HepG2 (cell line): Measurements from ENCODE around the gene SMIM22. TPM values are rescaled to one million over a fixed set of nuclear protein-coding genes. Genes with fewer than 3 reads are reported as not detected.

Experiments used
- ATF3 ChIP-seq: sonication (generic); formaldehyde crosslinking; IDR thresholded peaks from 2 replicates; pipeline ENCODE4 v1.4.0; 2020; ENCODE audit warnings: missing genetic modification reagents
- EP300 ChIP-seq, 3 experiments: sonication (generic) in 1 of 3; formaldehyde crosslinking in 1 of 3; IDR thresholded peaks; 2 replicates each; pipeline versions ENCODE4 v1.5.1 to v1.6.1; 2011 to 2020; ENCODE audit warnings: low read depth in 2 of 3, low read length in 2 of 3, borderline replicate concordance in 1 of 3, improper control_type of control experiment in 1 of 3, mild to moderate bottlenecking in 1 of 3, missing genetic modification reagents in 1 of 3, moderate library complexity in 1 of 3
- HIVEP1 ChIP-seq: sonication (generic); formaldehyde crosslinking; IDR thresholded peaks from 2 replicates; pipeline ENCODE4 v1.4.0; 2020; ENCODE audit warnings: mild to moderate bottlenecking, missing genetic modification reagents
- HMGXB4 ChIP-seq, 2 experiments: sonication (generic) in 1 of 2; formaldehyde crosslinking in 1 of 2; IDR thresholded peaks; 2 replicates each; pipeline versions ENCODE4 v1.4.0 to v1.6.1; 2018 to 2020; ENCODE audit warnings: missing genetic modification reagents in 2 of 2, borderline replicate concordance in 1 of 2, low read depth in 1 of 2, mild to moderate bottlenecking in 1 of 2, missing biosample characterization in 1 of 2
- KDM5B ChIP-seq: sonication (generic); formaldehyde crosslinking; IDR thresholded peaks from 2 replicates; pipeline ENCODE4 v1.4.0; 2020; ENCODE audit warnings: missing genetic modification reagents, mild to moderate bottlenecking, borderline replicate concordance
- RBFOX2 ChIP-seq: fragments of 200-400 bp; formaldehyde crosslinking; IDR thresholded peaks from 2 replicates; pipeline ENCODE4 v1.6.1; 2017; ENCODE audit warnings: low read depth, mild to moderate bottlenecking, low read length
- SP4 ChIP-seq: sonication (generic); formaldehyde crosslinking; IDR thresholded peaks from 2 replicates; pipeline ENCODE4 v1.8.1; 2023; ENCODE audit warnings: mild to moderate bottlenecking, missing genetic modification reagents
- TAF1 ChIP-seq: sonication (generic); formaldehyde crosslinking; IDR thresholded peaks from 2 replicates; pipeline ENCODE4 v1.4.0; 2020; ENCODE audit warnings: missing genetic modification reagents
- TSC22D2 ChIP-seq: sonication (generic); formaldehyde crosslinking; IDR thresholded peaks from 2 replicates; pipeline ENCODE4 v1.5.1; 2020; ENCODE audit warnings: missing genetic modification reagents, mild to moderate bottlenecking, borderline replicate concordance
- ZBTB40 ChIP-seq, 2 experiments: fragments of 450-650 bp in 1 of 2; sonication (generic) in 1 of 2; formaldehyde crosslinking in 1 of 2; IDR thresholded peaks; 2 replicates each; pipeline versions ENCODE4 v1.6.1 to v1.8.0; 2016 to 2022; ENCODE audit warnings: antibody characterized with exemption in 1 of 2, mild to moderate bottlenecking in 1 of 2, missing genetic modification reagents in 1 of 2
- ZC3H13 ChIP-seq: sonication (generic); formaldehyde crosslinking; IDR thresholded peaks from 2 replicates; pipeline ENCODE4 v1.8.1; 2023; ENCODE audit warnings: mild to moderate bottlenecking, missing genetic modification reagents, moderate library complexity
- ZNF558 ChIP-seq: sonication (generic); formaldehyde crosslinking; IDR thresholded peaks from 2 replicates; pipeline ENCODE4 v1.9.0; 2022; ENCODE audit warnings: mild to moderate bottlenecking, missing genetic modification reagents, borderline replicate concordance
- polyA plus RNA-seq, 8 experiments: library from polyadenylated mRNA; depleted of rRNA in 3 of 8; stranded (reverse) in 7 of 8; unstranded in 1 of 8; fragments of >200 nt; fragmentation: Illumina TruSeq in 4 of 8; extraction: Trizol in 4 of 8; gene quantifications; 2 replicates each; pipeline versions ENCODE4 v1.2.1 to v1.2.3, GENCODE V29; 2011 to 2016; ENCODE audit warnings: low read depth in 4 of 8, missing spikeins in 1 of 8, mixed read lengths in 1 of 8; ENCODE audit not compliant: insufficient read depth in 1 of 8
- total RNA-seq, 5 experiments: library from RNA; depleted of rRNA; stranded (reverse); fragments of >200 nt; fragmentation: Illumina TruSeq; extraction: Trizol; gene quantifications; 2 replicates each; pipeline ENCODE4 v1.2.3, GENCODE V29; 2016; ENCODE audit warnings: low read depth in 1 of 5

SMIM22 gene
- total and polyA plus RNA-seq, 2 of the 13 experiments (the other 11 are each of a cell fraction or from before 2014, with no cell fraction given) = not detected

- TF ChIP-seq ZBTB40 (IDR thresholded peaks at IDR 0.05) (no peak), ZBTB40 (CRISPR knock-in tag; IDR thresholded peaks at IDR 0.05) (peak; percentile 55; the same call in 1 of the 2 replicates), ZC3H13 (CRISPR knock-in tag) (no peak; the same call in 1 of the 2 replicates), EP300 (IDR thresholded peaks at IDR 0.05; ENCODE audit: low read depth in 2 of 2, low read length in 2 of 2) (no peak), EP300 (CRISPR knock-in tag; IDR thresholded peaks at IDR 0.05; ENCODE audit: borderline replicate concordance) (no peak), ATF3 (CRISPR knock-in tag) (peak; percentile 56; the same call in 1 of the 2 replicates), RBFOX2 (peak; percentile 94), TSC22D2 (CRISPR knock-in tag) (peak; percentile 71; the same call in 1 of the 2 replicates), HIVEP1 (CRISPR knock-in tag) (0 out of 2 replicates have a peak, but pooled peaks have one; percentile 36), TAF1 (CRISPR knock-in tag) (peak; percentile 87), ZNF558 (CRISPR knock-in tag) (peak; percentile 68; the same call in 1 of the 2 replicates), SP4 (CRISPR knock-in tag) (peak; percentile 100), HMGXB4 (CRISPR knock-in tag; IDR thresholded peaks at IDR 0.05; ENCODE audit: borderline replicate concordance in 1 of 2, low read depth in 1 of 2) (peak in 1 of 2 experiments; percentile 86; a peak in 3 of 4 replicates), KDM5B (CRISPR knock-in tag) (peak; percentile 88)
Observed at GRCh38 chr16:4766875-4767628, 28.1 kb upstream of the SMIM22 start, which contains the start of gene ZNF500 (continued).
